DMS114 treated with DMSO at 0.1 percent for 48 hours (cell line): ENCODE measurements around the gene USP46.

Source experiments
- DNase-seq: peaks from one replicate; lab custom pipeline; 2025; ENCODE audit not compliant: unreplicated experiment; lab: John Stamatoyannopoulos, UW

USP46 gene

GRCh38 chr4:52576961-52577623 lies 82.0 kb downstream of the USP46 start:
- DNase-seq = no peak

- DNase-seq = no peak
These were observed 82.8 kb downstream of the USP46 start for GRCh38 chr4:52576326-52576725.

- DNase-seq = no peak
These were observed 83.7 kb downstream of the USP46 start for GRCh38 chr4:52575406-52575805.

GRCh38 chr4:52574036-52574435 lies 85.1 kb downstream of the USP46 start:
- no peak for DNase-seq

- no peak for DNase-seq
These were observed 85.5 kb downstream of the USP46 start for GRCh38 chr4:52573551-52573950.

- no peak for DNase-seq
These were observed 86.1 kb downstream of the USP46 start for GRCh38 chr4:52572936-52573485.

- no peak for DNase-seq
These were observed 90.8 kb downstream of the USP46 start for GRCh38 chr4:52568351-52568750.

- no peak for DNase-seq
These were observed 92.7 kb downstream of the USP46 start for GRCh38 chr4:52566136-52567031.

GRCh38 chr4:52560844-52561280 lies 98.2 kb downstream of the USP46 start:
- no peak for DNase-seq

GRCh38 chr4:52555356-52555716 lies 103.8 kb downstream of the USP46 start:
- DNase-seq = no peak

GRCh38 chr4:52554612-52555355 lies 104.3 kb downstream of the USP46 start:
- no peak for DNase-seq

GRCh38 chr4:52552778-52553177 lies 106.3 kb downstream of the USP46 start:
- DNase-seq = no peak

GRCh38 chr4:52551487-52551886 lies 107.6 kb downstream of the USP46 start:
- DNase-seq = no peak

GRCh38 chr4:52550186-52550585 lies 108.9 kb downstream of the USP46 start:
- no peak for DNase-seq

GRCh38 chr4:52548818-52549570 lies 110.1 kb downstream of the USP46 start:
- no peak for DNase-seq

GRCh38 chr4:52546449-52546848 lies 112.7 kb downstream of the USP46 start:
- DNase-seq = no peak

- peak; percentile 12 for DNase-seq
These were observed 113.7 kb downstream of the USP46 start for GRCh38 chr4:52545099-52546069.
